HCT116 (cell line): ENCODE results near the gene OSBPL10. TPM values are rescaled to one million over a fixed set of nuclear protein-coding genes. Genes with fewer than 3 reads are reported as not detected.

Source experiments
- ATAC-seq: fragments of 200-7000 bp; cut with Tn5 transposase; 2 replicates; pipeline ENCODE4 v1.9.1; 2020; ENCODE audit warnings: mild to moderate bottlenecking, moderate library complexity
- BruUV-seq: library from RNA; stranded (reverse); fragments of 400-500 nt; replicated peaks from 2 replicates; lab custom pipeline; 2021; lab: Mats Ljungman, UMichigan
- CTCF ChIA-PET: fragments of 300-600 bp; sonication (Branson Sonifier 250); formaldehyde crosslinking; loops from one replicate; lab custom pipeline; 2021; ENCODE audit warnings: antibody characterized with exemption; lab: Charles Lee
- POLR2A ChIA-PET: fragments of 300-600, 350-600 bp; sonication (Branson Sonifier 250); formaldehyde crosslinking; loops from one replicate; lab custom pipeline; 2021; ENCODE audit warnings: antibody characterized with exemption; lab: Charles Lee
- RAD21 ChIA-PET, 2 experiments: fragments of 300-600 bp; sonication (Branson Sonifier 250); formaldehyde crosslinking; loops; one replicate each; lab custom pipeline; 2023; ENCODE audit warnings: low total read pairs in 2 of 2; ENCODE audit not compliant: uncharacterized antibody in 2 of 2, unreplicated experiment in 2 of 2, low non-redundant PET in 1 of 2; lab: Charles Lee
- DNase-seq: peaks from one replicate; pipeline ENCODE4 v3.0.0-alpha.2; 2010; ENCODE audit warnings: low read depth, low spot score
- H2AFZ ChIP-seq: fragments of 200-600 bp; shearing (Covaris generic), sonication (generic); 2 replicates; pipeline ENCODE4 v1.6.1; 2017; ENCODE audit warnings: low read depth, mixed run types, mixed read lengths, antibody characterized with exemption, low read length; ENCODE audit not compliant: poor library complexity, severe bottlenecking
- H3K27ac ChIP-seq: 2 replicates; pipeline ENCODE4 v1.5.1; 2012; ENCODE audit warnings: low read depth, low read length
- H3K27me3 ChIP-seq: fragments of 200-600 bp; sonication (generic); 2 replicates; pipeline ENCODE4 v1.6.1; 2016; ENCODE audit warnings: mixed run types, low read length, mixed read lengths; ENCODE audit not compliant: insufficient read depth
- H3K36me3 ChIP-seq, 2 experiments: fragments of 200-500 bp in 1 of 2; fragments of 200-600 bp in 1 of 2; sonication (Bioruptor generic) in 1 of 2; sonication (generic) in 1 of 2; 2 replicates each; pipeline versions ENCODE4 v1.5.1 to v1.6.1; 2014 to 2016; ENCODE audit warnings: low read length in 2 of 2, inconsistent platforms in 1 of 2, mixed read lengths in 1 of 2, mixed run types in 1 of 2; ENCODE audit not compliant: insufficient read depth in 2 of 2, control insufficient read depth in 1 of 2
- H3K4me1 ChIP-seq, 2 experiments: fragments of 200-600 bp in 1 of 2; sonication (generic) in 1 of 2; 2 replicates each; pipeline versions ENCODE4 v1.5.1 to v1.6.1; 2012 to 2017; ENCODE audit warnings: low read length in 2 of 2, inconsistent platforms in 1 of 2, mild to moderate bottlenecking in 1 of 2, mixed read lengths in 1 of 2, mixed run types in 1 of 2, moderate library complexity in 1 of 2; ENCODE audit not compliant: insufficient read depth in 2 of 2, control insufficient read depth in 1 of 2
- H3K4me2 ChIP-seq: fragments of 200-600 bp; sonication (generic); 2 replicates; pipeline ENCODE4 v1.6.1; 2017; ENCODE audit warnings: mixed run types, low read length, mixed read lengths
- H3K4me3 ChIP-seq, 2 experiments: fragments of 200-600 bp in 1 of 2; sonication (generic) in 1 of 2; replicated peaks in 1 of 2; 2 replicates each; pipeline ENCODE4 v1.5.1; 2011 to 2016; ENCODE audit warnings: low read length in 2 of 2, control low read depth in 1 of 2, low read depth in 1 of 2, mild to moderate bottlenecking in 1 of 2, mixed read lengths in 1 of 2, mixed run types in 1 of 2
- H3K79me2 ChIP-seq: fragments of 200-600 bp; sonication (generic); 2 replicates; pipeline ENCODE4 v1.6.1; 2017; ENCODE audit warnings: mild to moderate bottlenecking, mixed run types, low read length, moderate library complexity, mixed read lengths; ENCODE audit not compliant: insufficient read depth
- H3K9ac ChIP-seq: fragments of 200-600 bp; sonication (generic); 2 replicates; pipeline ENCODE4 v1.6.1; 2016; ENCODE audit warnings: low read length, mixed read lengths
- H3K9me2 ChIP-seq: fragments of 200-600 bp; sonication (generic), shearing (Covaris generic); 2 replicates; pipeline ENCODE4 v1.6.1; 2017; ENCODE audit warnings: mixed run types, mild to moderate bottlenecking, moderate library complexity; ENCODE audit not compliant: insufficient read depth
- H3K9me3 ChIP-seq, 2 experiments: fragments of 200-500 bp in 1 of 2; fragments of 200-600 bp in 1 of 2; sonication (Bioruptor generic) in 1 of 2; sonication (generic) in 1 of 2; 2 replicates each; pipeline ENCODE4 v1.6.1; 2014 to 2017; ENCODE audit warnings: low read length in 2 of 2, mixed read lengths in 2 of 2, inconsistent platforms in 1 of 2, low read depth in 1 of 2, mild to moderate bottlenecking in 1 of 2, mixed run types in 1 of 2, moderate library complexity in 1 of 2; ENCODE audit not compliant: control insufficient read depth in 1 of 2, insufficient read depth in 1 of 2
- H4K20me1 ChIP-seq: fragments of 200-600 bp; sonication (generic), shearing (Covaris generic); 2 replicates; pipeline ENCODE4 v1.6.1; 2017; ENCODE audit warnings: mixed run types, mild to moderate bottlenecking, moderate library complexity; ENCODE audit not compliant: insufficient read depth
- EZH2phosphoT487 ChIP-seq: fragments of 200-600 bp; IDR thresholded peaks from 2 replicates; pipeline ENCODE4 v1.6.1; 2018; ENCODE audit warnings: antibody characterized with exemption, borderline replicate concordance
- FOSL1 ChIP-seq: IDR thresholded peaks from 2 replicates; pipeline ENCODE4 v1.6.1; 2012; ENCODE audit warnings: low read depth
- POLR2AphosphoS5 ChIP-seq: IDR thresholded peaks from 2 replicates; pipeline ENCODE4 v1.6.1; 2011; ENCODE audit warnings: mild to moderate bottlenecking, low read depth, low read length, moderate library complexity
- REST ChIP-seq: IDR thresholded peaks from 2 replicates; pipeline ENCODE4 v1.6.1; 2012; ENCODE audit warnings: low read depth
- SP1 ChIP-seq: IDR thresholded peaks from 2 replicates; pipeline ENCODE4 v1.6.1; 2012; ENCODE audit warnings: low read depth
- ZBTB33 ChIP-seq: IDR thresholded peaks from 2 replicates; pipeline ENCODE4 v1.6.1; 2011; ENCODE audit warnings: mild to moderate bottlenecking, low read length, moderate library complexity; ENCODE audit not compliant: insufficient replicate concordance; ENCODE audit errors: extremely low read depth
- intact Hi-C: fragments of 100-400 bp; cut with micrococcal nuclease; formaldehyde crosslinking; loops from 2 replicates; pipeline ENCODE4 v1.10.0; 2022
- total RNA-seq: library from RNA; stranded (reverse); gene quantifications from one replicate; pipeline ENCODE4 v1.2.1, GENCODE V29; 2021; ENCODE audit not compliant: unreplicated experiment

Gene OSBPL10
- total RNA-seq, 1 experiment from 2014 or later, result 25.8 TPM

- no peak overlapping the region for H3K27ac ChIP-seq
- RAD21 ChIA-PET, result no interaction called here
- no peak overlapping the region for H2AFZ ChIP-seq
- H3K36me3 ChIP-seq, result no peaks in the 10 kb centered on the region
- no peaks in the 10 kb centered on the region for H3K27me3 ChIP-seq
- H3K4me3 ChIP-seq, result no peak overlapping the region
- DNase-seq, result no peak
- CTCF ChIA-PET, result no interaction called here
- H3K9me3 ChIP-seq, result no peaks in the 10 kb centered on the region
- intact Hi-C loops, result no loop called here
- peaks cover 13 to 16% of the 10 kb centered on the region in 2 experiments for H3K4me1 ChIP-seq
- no peaks in the 10 kb centered on the region for H3K9me2 ChIP-seq
- ATAC-seq, result no peak
- no peak for TF ChIP-seq SP1
- TF ChIP-seq REST, result no peak
- no peak for TF ChIP-seq ZBTB33
- TF ChIP-seq FOSL1, result no peak
- no peak for TF ChIP-seq POLR2AphosphoS5
- no peak for TF ChIP-seq EZH2phosphoT487
- TF ChIP-seq, all 23 proteins: peak for 0
- BruUV-seq, result no TSS peak
- Histone ChIP-seq H3K9ac (no peak overlapping the region), H4K20me1 (no peaks in the 10 kb centered on the region), H3K4me2 (no peak overlapping the region), H3K79me2 (no peaks in the 10 kb centered on the region)
- POLR2A ChIA-PET, result no interaction called here
Observed at GRCh38 chr3:31709005-31709404, 272.1 kb downstream of the OSBPL10 start.
